C4-2B (cell line): ENCODE measurements around the gene RNH1.

Source experiments
- CTCF ChIP-seq: fragments of 450-650 bp; conservative IDR thresholded peaks from 2 replicates; pipeline ENCODE4 v1.5.1; 2017; ENCODE audit warnings: mild to moderate bottlenecking
- ZFX ChIP-seq: fragments of 450-650 bp; IDR thresholded peaks from 2 replicates; pipeline ENCODE4 v1.6.1; 2017

- TF ChIP-seq CTCF (no peak), ZFX (no peak)
Measured at GRCh38 chr11:506238-506994, 626 bp downstream of the RNH1 start.
